ENCODE measurements around the gene CCN6.

CCN6 gene

DNA sequence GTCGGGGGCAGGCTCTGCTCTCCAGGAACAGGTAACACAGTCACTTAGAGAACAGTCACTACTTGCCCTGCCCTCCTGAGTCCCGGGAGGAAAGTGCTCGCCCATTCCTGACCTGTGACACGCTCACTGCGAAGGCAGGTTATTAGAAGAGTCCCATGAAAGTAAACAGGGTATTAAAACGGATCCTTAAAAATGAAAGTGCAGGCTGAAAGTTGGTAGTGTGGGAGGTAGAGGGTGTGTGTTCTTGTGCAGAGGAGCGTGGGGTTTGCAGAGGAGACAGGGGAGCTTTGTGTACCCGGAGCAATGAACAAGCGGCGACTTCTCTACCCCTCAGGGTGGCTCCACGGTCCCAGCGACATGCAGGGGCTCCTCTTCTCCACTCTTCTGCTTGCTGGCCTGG lies at the start of gene CCN6:
Gene CCN6, plus strand, starts transcription at position 104 of the 400 bp plus-strand sequence. Its CDS starts 254 bp downstream, at position 358.
- DNase-seq = no peak

- no peak for DNase-seq
Measured at GRCh38 chr6:112004201-112005012, 49.5 kb upstream of the CCN6 start.

DNA sequence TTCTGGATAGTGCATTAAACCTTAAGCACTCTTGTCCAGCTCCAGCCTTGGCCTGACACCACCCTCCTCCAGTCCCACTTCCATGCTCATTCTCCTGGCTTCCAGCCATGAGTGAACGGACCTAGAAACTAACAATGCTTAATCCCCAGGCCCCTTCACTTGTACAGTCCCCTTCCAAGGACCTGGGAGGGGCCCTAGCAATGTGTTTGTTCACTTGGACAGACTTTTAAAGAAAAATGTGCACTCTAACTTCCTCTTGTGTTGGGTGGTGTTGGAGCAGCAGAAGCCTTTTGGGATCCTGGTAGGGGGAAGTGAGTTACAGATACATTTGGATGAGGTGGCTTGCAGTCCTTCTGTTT lies 48.9 kb upstream of the CCN6 start:
- DNase-seq = no peak

DNA sequence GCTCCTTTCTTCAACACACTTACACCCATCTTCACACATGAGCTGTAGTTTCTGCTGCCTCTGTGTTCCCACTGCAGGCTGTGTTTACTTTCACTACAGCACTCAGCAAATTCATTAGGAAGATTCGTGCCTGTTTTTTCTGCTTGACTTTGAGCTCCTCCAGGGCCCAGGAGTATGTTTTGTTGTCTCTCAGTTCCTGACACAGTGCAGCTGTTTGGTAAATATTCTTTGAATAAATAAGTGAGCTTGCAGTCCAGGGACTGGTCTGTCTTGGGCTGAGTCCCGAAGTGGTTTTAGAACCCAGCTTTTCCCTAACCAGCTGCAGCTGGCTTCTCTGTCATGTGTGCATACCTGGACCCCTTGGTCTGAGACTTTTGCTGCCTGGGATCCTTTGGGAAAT lies 46.6 kb upstream of the CCN6 start:
- no peak for DNase-seq

DNA sequence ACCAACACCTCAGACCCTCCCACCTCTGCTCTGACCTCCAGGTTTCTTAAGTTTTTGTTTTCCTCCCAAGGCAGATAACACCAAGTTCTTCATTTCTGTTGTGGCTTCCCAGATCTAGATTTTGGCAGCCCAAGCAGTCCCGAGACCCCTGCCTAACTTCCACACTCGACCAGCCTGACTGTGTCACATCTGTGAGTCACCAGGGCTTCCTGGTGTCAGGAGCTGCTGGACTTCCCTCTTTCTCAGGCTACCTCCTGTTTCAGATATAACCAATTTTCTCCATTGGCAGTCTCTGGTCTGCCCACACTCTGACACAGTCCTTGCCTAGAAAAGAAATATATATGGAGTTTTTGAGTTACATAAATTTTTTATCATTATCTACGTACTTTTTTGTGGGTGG lies 46.1 kb upstream of the CCN6 start:
- DNase-seq = no peak

- no peak for DNase-seq
Measured at GRCh38 chr6:112008482-112008881, 45.4 kb upstream of the CCN6 start.

DNA sequence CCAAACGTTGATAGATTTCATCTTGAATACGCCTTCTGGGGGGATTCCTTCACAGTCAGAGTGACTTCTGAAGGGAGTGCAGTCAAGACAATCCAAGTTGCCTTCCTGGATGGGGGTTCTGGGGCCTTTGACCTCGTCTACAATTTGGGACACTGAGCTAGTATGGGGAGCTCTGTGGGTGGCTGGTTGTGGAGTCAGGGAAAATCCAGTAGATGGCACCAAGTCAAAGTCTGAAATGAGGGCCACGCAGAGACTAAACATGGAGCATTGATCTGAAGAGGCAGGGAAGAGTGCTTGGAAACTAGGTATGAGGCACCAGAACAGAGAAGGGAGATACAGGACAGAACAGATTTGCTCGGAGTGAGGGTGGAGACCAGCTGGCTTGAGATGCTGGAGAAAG lies 43.6 kb upstream of the CCN6 start:
- DNase-seq = no peak

- DNase-seq = no peak
Measured at GRCh38 chr6:112013051-112013450, 40.9 kb upstream of the CCN6 start.

DNA sequence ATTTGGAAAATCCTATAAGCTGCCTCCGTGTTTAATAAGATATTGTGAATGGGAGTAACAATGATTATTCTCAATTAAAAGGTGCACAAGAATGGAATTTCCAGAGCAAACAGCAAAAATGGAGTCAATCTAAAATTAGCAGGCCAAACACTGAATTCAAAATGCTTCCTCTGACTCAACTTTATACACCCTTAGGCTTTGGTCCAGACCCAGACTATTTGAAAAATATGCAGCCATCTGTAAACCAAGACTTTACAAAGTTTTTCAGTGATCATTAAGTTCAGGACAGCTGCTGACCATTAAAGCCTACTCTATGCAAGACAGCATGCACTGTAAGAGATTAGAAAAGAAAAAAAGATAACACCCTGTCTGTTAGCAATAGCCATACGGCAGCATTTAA lies 39.4 kb upstream of the CCN6 start:
- DNase-seq = no peak

GRCh38 chr6:112015725-112016124 lies 38.2 kb upstream of the CCN6 start:
- no peak for DNase-seq

DNA sequence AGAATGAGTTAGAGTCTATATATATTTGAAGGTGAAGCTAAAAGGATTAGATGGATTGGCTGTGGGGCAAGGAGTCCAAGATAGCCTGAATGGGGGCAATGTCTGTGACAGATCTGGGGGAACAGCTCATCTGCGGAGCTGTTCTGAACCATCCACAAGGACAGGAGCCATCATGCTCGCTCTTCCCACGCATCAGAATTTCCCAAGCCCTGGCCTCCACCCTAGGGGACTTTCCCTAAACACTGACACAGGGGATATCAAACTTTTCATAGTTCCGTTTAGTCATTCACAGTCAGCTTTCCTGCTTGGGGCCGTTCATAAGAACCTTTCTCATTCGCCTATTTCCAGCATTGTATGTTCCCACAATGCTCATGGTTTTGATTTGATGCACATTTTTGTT lies 37.6 kb upstream of the CCN6 start:
- no peak for DNase-seq

- DNase-seq = no peak
Measured at GRCh38 chr6:112017169-112017568, 36.7 kb upstream of the CCN6 start.

DNA sequence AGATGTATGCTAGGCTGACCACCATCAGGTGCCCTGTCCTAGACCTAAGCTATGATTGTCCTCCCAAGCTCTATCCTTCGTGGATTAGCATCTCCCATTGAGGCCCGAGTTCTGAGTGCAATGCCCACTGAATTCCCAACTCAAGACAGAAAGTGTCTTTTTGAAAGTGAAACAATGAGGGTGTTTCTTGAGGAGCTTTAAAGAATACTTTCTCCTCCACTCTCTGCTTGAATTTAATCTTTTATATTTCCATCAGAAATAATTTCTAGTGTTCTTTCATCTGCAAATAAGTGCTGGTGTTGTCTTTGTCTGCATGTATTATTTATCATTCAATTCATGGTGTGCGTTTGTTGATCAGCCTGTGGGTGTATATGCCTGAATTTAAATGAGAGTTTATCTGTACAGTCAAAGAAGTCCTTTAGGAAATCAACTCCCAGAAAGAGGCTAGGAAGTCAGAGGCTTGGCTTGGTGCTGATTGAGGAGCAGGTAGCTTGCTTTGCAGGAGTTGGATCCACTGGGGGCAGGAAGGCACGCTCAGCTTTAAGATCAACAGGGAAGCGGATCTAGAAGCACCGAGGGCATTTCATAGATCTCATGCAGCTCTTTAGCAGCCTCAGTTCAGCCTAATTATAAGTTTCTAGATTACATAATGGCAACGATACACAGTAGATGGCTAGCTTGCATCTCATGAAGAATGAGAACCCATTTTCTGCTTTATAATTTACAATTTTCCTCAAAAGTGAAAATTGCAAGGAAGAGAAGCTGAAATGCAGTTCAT lies 36.0 kb upstream of the CCN6 start:
- no peak for DNase-seq

- no peak for DNase-seq
Measured at GRCh38 chr6:112018619-112019416, 35.1 kb upstream of the CCN6 start.

DNA sequence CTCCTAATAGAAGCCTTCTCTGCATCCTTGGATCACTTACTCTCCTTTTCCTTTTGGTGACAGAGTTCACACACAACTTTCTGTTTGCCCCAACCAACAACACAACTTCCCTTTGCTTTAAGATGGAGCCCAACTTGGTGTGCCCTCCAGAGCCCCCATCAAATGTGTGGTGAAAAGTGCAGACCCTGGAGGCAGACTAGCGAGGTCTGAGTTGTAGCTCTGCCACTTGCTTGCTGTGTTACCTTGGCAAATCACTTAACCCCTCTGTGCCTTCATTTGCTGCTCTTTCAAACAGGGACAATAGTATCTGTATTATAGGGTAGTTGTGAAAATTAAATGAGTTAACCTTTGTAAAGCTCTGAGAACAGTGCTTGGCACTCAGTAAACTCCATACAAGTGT lies 34.3 kb upstream of the CCN6 start:
- DNase-seq = no peak

DNA sequence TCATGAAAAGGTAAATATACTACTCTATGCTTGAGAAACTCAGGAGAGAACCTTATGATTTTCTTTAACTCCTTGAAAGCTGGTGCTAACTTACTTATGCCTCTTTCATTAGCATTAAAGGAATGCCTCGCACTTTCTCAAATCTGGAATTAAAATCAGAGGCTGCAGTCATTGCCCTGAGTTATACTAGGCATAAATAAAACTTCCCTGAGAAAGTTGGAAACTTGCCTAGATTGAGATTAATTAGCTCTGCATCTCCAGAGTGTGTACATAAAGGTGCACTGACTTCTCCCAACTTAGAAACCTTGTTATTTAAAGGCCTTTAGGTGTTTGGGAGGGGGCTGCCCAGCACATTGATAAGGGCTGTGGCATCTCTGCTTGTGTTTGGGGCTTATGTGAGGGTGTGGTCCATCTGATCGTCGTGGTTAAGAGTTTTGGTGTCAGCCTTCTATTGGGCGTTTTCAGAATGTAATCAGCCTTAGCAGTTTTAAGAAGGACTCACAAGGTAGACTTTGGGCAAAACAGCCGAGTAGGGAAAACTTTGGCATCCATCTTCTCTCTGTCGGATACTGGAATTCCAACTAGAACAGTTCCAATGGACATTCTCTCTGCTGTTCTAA lies 32.1 kb upstream of the CCN6 start:
- DNase-seq = no peak

- DNase-seq = no peak
Measured at GRCh38 chr6:112022749-112023148, 31.2 kb upstream of the CCN6 start.

DNA sequence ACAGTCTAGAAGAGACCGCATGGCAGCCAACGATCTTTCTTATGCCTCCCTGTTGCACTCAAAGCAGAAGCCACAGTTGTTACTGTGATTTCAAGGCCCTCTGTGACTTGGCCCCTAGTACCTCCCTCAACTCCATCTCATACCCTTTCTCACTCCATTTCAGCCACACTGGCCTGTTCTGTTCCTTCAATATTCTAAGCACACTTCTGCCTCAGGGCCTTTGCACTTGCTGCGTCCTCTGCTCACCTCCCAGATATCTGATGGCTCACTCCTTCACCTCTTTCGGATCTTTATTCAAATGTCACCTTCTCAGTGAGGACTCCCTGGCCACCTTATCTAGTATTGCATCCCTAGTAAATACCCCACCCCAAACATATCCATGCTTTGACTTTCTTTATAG lies 29.4 kb upstream of the CCN6 start:
- no peak for DNase-seq

GRCh38 chr6:112026933-112027332 lies 27.0 kb upstream of the CCN6 start:
- no peak for DNase-seq

DNA sequence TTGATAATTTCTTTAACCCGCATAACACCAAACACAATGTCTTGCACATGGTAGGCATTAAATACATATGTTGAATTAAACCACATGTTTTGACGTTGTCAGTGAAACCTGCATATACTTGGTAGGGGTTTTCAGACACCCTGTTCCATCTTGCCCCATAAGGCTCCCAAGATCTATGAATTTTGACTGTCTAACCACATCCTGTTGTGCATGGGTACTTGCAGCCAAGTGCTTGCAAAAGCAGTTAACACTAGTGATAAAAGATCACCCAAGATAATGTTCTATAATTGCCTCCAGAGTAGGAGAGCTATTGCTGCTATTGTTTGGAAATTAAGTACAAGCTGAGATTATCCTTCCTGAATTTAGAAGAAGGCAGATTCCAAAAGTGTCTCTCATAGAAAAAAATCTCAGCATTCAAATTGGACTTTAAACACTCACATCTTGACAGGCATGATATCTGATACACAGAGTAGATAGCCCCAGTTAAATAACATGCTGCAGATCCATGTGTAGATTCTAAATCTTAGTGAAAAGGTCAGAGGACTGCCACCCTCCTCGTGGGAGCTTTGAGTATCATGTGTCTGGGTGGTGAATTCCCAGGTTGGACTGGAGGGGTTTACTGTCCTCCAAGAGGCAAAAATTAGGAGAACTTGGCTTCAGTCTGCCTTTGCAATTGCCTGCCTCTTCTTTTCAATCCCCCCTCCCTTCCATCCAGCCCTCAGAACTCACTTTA lies 25.8 kb upstream of the CCN6 start:
- DNase-seq = no peak

DNA sequence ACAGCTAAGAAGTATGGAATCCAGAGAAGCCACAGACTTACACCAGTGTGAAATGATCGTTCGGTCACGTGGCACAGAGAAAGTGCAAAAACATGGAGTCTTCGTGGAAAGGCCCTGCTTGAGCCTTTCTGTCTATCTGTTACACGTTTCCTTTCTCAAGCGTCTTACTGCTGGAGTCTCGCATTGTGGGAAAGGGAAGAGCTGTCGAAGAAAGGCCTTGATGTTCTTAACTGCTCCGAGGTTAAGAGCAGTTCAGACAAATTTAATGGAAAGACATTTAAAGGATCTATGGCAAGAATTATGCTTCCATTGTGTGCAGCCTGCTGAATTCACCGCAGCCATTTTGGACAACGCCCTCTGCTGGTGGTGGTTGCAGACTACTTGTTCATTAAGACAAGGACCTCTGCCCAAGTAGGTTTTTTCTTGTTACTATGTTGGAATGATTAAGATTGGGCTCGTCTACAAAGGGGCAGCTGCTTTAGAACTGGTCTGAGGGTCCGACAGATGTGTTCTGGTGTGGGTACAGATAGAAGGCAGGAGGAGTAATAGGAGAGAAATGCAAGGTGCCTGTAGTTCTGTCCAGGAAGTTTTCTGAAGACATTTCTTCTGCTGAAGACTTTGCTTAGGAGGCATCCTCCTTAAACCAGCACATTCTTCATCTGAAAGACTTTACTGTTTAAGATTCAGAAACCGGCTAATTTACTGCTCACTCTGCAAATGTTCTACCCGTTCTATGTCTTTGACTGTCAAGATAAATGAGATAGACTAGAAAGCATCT lies 24.7 kb upstream of the CCN6 start:
- DNase-seq = peak; percentile 51
